K562 (cell line): ENCODE measurements around the gene PDE1C.

Experiments
- BCLAF1 ChIP-seq, 2 experiments: fragments of 450-650 bp in 1 of 2; IDR thresholded peaks; 2 replicates each; pipeline ENCODE4 v1.6.1; 2011 to 2017; ENCODE audit warnings: low read depth in 2 of 2, antibody characterized with exemption in 1 of 2, borderline replicate concordance in 1 of 2, low read length in 1 of 2, mild to moderate bottlenecking in 1 of 2, mixed read lengths in 1 of 2; ENCODE audit not compliant: control insufficient read depth in 1 of 2
- CBFB ChIP-seq: sonication (generic); formaldehyde crosslinking; IDR thresholded peaks from 2 replicates; pipeline ENCODE4 v1.4.0; 2020; ENCODE audit warnings: mild to moderate bottlenecking, missing genetic modification reagents
- EP300 ChIP-seq: IDR thresholded peaks from 2 replicates; pipeline ENCODE4 v1.6.1; 2012; ENCODE audit warnings: low read length, improper control_type of control experiment
- EWSR1 ChIP-seq: fragments of 450-650 bp; IDR thresholded peaks from 2 replicates; pipeline ENCODE4 v1.6.1; 2018; ENCODE audit warnings: borderline replicate concordance, mild to moderate bottlenecking, low read depth, moderate library complexity; ENCODE audit not compliant: partially characterized antibody
- KAT7 ChIP-seq: sonication (generic); formaldehyde crosslinking; IDR thresholded peaks from 2 replicates; pipeline ENCODE4 v1.8.0; 2022; ENCODE audit warnings: missing genetic modification reagents, mild to moderate bottlenecking, borderline replicate concordance
- MAX ChIP-seq: sonication (generic); formaldehyde crosslinking; IDR thresholded peaks from 2 replicates; pipeline ENCODE4 v1.9.0; 2022; ENCODE audit warnings: mild to moderate bottlenecking, missing genetic modification reagents
- ZBTB26 ChIP-seq: fragments of 450-650 bp; formaldehyde crosslinking; IDR thresholded peaks from 2 replicates; pipeline ENCODE4 v1.4.0; 2022; ENCODE audit warnings: missing genetic modification characterization
- ZNF212 ChIP-seq: fragments of 450-650 bp; formaldehyde crosslinking; IDR thresholded peaks from 2 replicates; pipeline ENCODE4 v1.4.0; 2020; ENCODE audit warnings: mild to moderate bottlenecking
- ZNF274 ChIP-seq: IDR thresholded peaks from 2 replicates; pipeline ENCODE4 v1.6.1; 2011; ENCODE audit warnings: low read depth, mild to moderate bottlenecking, low read length, moderate library complexity, borderline replicate concordance
- TF ChIP-seq, protein P1 (sequence below), 3 experiments: IDR thresholded peaks in 2 of 3; conservative IDR thresholded peaks in 1 of 3; 2 replicates each; pipeline ENCODE4 v1.5.1; 2011 to 2012; ENCODE audit warnings: low read length in 3 of 3, mild to moderate bottlenecking in 3 of 3, control low read depth in 2 of 3, improper control_type of control experiment in 1 of 3, inconsistent platforms in 1 of 3, low read depth in 1 of 3, mixed read lengths in 1 of 3, moderate library complexity in 1 of 3; ENCODE audit not compliant: insufficient read depth in 2 of 3
- TF ChIP-seq, protein P2 (sequence below): fragments of 250-450 bp; sonication (Bioruptor Pico); IDR thresholded peaks from 2 replicates; pipeline ENCODE4 v1.4.0; 2020; ENCODE audit warnings: mild to moderate bottlenecking, moderate library complexity

DNA sequence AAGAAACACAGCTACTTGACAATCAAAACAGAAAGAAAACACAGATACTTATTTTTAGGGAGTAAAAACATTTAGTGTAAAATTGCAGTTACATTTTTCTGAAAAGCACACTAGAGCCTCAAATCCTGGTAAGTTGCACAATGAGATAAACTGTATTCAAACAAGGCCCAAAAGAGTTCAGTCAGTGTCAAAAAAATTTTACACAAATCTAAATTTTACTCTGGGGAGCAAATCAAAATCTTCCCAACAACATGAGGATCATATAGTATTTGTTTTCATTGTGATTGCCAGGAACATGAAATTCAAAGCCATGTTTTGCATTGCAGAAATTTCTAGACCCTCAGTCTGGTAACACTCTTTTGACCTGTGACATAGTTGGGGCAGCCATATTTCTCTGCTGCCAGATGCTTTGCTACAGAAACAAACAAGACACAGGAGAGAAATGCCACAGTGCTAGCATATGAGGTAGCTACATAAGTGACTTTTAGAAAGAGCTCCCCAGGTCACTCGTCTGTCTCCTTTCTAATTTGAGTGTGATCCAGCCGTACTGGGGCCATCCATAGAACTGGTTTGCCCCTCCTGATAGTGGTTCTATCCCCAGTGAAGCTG is 49.6 kb downstream of the PDE1C start:
- TF ChIP-seq, protein P1, sequence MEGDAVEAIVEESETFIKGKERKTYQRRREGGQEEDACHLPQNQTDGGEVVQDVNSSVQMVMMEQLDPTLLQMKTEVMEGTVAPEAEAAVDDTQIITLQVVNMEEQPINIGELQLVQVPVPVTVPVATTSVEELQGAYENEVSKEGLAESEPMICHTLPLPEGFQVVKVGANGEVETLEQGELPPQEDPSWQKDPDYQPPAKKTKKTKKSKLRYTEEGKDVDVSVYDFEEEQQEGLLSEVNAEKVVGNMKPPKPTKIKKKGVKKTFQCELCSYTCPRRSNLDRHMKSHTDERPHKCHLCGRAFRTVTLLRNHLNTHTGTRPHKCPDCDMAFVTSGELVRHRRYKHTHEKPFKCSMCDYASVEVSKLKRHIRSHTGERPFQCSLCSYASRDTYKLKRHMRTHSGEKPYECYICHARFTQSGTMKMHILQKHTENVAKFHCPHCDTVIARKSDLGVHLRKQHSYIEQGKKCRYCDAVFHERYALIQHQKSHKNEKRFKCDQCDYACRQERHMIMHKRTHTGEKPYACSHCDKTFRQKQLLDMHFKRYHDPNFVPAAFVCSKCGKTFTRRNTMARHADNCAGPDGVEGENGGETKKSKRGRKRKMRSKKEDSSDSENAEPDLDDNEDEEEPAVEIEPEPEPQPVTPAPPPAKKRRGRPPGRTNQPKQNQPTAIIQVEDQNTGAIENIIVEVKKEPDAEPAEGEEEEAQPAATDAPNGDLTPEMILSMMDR (IDR thresholded peaks at IDR 0.05 in 2 of 3, conservative IDR thresholded peaks at IDR 0.05 in 1 of 3; ENCODE audit: insufficient read depth in 2 of 3, low read depth in 1 of 3, low read length in 3 of 3) = no peak
- no peak for TF ChIP-seq KAT7 (CRISPR knock-in tag)
- TF ChIP-seq ZNF274 = no peak
- TF ChIP-seq, protein P2, sequence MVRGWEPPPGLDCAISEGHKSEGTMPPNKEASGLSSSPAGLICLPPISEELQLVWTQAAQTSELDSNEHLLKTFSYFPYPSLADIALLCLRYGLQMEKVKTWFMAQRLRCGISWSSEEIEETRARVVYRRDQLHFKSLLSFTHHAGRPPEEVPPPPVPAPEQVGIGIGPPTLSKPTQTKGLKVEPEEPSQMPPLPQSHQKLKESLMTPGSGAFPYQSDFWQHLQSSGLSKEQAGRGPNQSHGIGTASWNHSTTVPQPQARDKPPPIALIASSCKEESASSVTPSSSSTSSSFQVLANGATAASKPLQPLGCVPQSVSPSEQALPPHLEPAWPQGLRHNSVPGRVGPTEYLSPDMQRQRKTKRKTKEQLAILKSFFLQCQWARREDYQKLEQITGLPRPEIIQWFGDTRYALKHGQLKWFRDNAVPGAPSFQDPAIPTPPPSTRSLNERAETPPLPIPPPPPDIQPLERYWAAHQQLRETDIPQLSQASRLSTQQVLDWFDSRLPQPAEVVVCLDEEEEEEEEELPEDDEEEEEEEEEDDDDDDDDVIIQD (CRISPR knock-in tag) = no peak
- no peak for TF ChIP-seq ZBTB26 (CRISPR knock-in tag)
- no peak for TF ChIP-seq EP300
- no peak for TF ChIP-seq EWSR1
- no peak for TF ChIP-seq MAX (CRISPR knock-in tag)
- TF ChIP-seq ZNF212 (CRISPR knock-in tag) = no peak
- TF ChIP-seq CBFB (CRISPR knock-in tag) = no peak
- no peak for TF ChIP-seq BCLAF1 (IDR thresholded peaks at IDR 0.05; ENCODE audit: borderline replicate concordance in 1 of 2, control insufficient read depth in 1 of 2, low read depth in 2 of 2, low read length in 1 of 2)
